ENCODE data around the gene DOK1.

- TF ChIP-seq CTCF (IDR thresholded peaks at IDR 0.05): no peak
- TF ChIP-seq POLR2A (IDR thresholded peaks at IDR 0.05): no peak
- no peak for TF ChIP-seq POLR2AphosphoS5 (IDR thresholded peaks at IDR 0.05)
- no peak for TF ChIP-seq EP300 (IDR thresholded peaks at IDR 0.05)
These were observed 39.1 kb upstream of the DOK1 start for GRCh38 chr2:74515271-74515980.
